ENCODE results near the gene DIO3.

DIO3 gene
- total RNA-seq = 0 reads per million in 3 donors

DNA sequence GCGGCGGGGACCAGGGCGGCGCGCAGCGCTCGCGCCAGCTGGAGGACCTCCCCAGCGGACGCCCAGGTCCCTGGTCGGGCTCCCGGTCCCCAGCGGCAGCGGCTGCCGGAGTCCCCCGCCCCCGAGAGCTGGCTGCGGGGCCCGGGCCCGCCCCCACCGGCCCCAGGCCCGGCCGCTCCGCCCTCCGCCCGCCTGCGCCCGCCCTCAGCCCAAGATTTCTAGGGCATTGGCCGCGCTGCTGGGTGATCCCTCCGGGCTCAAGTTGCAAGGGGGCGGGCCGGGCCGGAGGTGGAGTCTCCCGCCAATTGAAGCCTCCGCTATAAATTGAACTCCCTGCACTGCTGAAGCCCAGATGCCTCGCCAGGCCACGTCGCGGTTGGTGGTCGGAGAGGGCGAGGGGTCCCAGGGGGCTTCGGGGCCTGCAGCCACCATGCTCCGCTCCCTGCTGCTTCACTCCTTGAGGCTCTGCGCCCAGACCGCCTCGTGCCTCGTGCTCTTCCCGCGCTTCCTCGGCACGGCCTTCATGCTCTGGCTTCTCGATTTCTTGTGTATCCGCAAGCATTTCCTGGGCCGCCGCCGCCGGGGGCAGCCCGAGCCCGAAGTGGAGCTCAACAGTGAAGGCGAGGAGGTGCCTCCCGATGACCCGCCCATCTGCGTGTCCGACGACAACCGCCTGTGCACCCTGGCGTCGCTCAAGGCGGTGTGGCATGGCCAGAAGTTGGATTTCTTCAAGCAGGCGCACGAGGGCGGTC lies at the start of gene DIO3:
Gene DIO3 (plus strand): TSS at position 351 of the 752 bp plus-strand sequence.
- Histone ChIP-seq H3K4me3 (ENCODE audit: insufficient read depth, low read depth, low read length, poor library complexity, severe bottlenecking) (no peak within 1 kb of the TSS), H3K4me1 (ENCODE audit: control insufficient read depth, insufficient read depth, low read length, poor library complexity, severe bottlenecking) (no peaks in the 10 kb centered on the region), H3K27me3 (replicated peaks; ENCODE audit: control insufficient read depth, insufficient read depth, low read length, poor library complexity, severe bottlenecking) (peaks cover 13% of the 10 kb centered on the region), H3K27ac (ENCODE audit: insufficient read depth, low read length, poor library complexity, severe bottlenecking) (no peak within 1 kb of the TSS), H3K9me3 (ENCODE audit: control insufficient read depth, low read length) (no peaks in the 10 kb centered on the region), H3K36me3 (ENCODE audit: control insufficient read depth, insufficient read depth, low read length) (no peaks in the 10 kb centered on the region)
- no peak for DNase-seq

DNA sequence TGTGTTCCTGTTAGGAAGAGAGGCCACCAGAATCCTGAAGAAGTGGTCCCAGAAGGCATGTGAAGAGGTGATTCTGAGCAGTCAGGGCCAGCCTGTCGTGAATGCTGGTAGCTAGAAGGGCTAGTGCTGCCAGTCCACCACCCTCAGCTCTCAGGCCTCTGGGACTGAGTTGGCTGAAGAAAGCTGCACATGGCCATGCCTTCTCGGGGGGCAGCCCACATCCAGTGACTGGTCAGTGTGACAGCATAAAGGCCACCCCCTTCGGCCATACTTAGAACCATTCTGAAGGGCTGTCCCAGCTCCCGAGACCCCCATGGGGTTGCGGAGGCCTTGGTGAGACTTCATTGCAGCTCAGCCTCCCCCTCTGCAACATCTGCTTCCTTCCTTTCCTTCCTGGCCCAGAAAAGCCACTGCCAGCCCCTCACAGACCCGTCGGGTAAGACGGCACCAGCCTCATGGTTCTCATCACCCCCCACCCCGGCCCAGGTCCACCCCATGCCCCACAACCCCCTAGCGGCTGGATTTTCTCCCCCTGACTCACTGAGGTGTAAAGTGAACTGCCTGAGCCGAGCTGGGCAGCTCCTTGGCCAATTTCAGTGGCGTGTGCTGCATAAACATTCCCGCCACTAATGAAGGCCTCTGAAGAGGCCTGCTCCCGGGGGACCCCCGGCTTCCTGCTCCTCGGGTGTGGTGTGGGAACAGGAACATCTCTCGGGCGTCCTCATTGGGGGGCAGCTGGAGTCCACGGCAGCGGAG lies 49.5 kb upstream of the DIO3 start:
- no peak for DNase-seq
- Histone ChIP-seq H3K4me3 (ENCODE audit: insufficient read depth, low read depth, low read length, poor library complexity, severe bottlenecking) (no peak overlapping the region), H3K9me3 (ENCODE audit: control insufficient read depth, low read length) (no peaks in the 10 kb centered on the region), H3K27ac (ENCODE audit: insufficient read depth, low read length, poor library complexity, severe bottlenecking) (no peak overlapping the region), H3K36me3 (ENCODE audit: control insufficient read depth, insufficient read depth, low read length) (no peaks in the 10 kb centered on the region), H3K4me1 (ENCODE audit: control insufficient read depth, insufficient read depth, low read length, poor library complexity, severe bottlenecking) (no peaks in the 10 kb centered on the region), H3K27me3 (replicated peaks; ENCODE audit: control insufficient read depth, insufficient read depth, low read length, poor library complexity, severe bottlenecking) (no peaks in the 10 kb centered on the region)

DNA sequence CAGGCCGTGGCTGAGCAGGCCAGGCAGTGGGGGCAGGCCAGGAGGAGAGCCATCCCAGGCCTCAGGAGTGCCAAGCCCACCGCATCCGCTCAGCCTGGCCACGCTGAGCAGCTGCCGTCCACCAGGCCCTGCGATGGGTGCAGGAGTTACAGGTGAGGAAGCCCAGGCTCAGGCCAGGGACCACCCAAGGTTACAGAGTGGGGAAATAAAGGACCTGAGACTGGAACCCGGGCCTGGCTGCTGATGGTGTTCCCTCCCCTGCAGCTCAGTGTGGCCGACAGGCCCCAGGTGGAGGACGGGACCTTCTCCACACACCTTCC lies 49.0 kb upstream of the DIO3 start:
- H3K36me3 ChIP-seq (ENCODE audit: control insufficient read depth, insufficient read depth, low read length) = no peaks in the 10 kb centered on the region
- no peak overlapping the region for H3K27ac ChIP-seq (ENCODE audit: insufficient read depth, low read length, poor library complexity, severe bottlenecking)
- H3K4me3 ChIP-seq (ENCODE audit: insufficient read depth, low read depth, low read length, poor library complexity, severe bottlenecking) = no peak overlapping the region
- H3K4me1 ChIP-seq (ENCODE audit: control insufficient read depth, insufficient read depth, low read length, poor library complexity, severe bottlenecking) = no peaks in the 10 kb centered on the region
- no peaks in the 10 kb centered on the region for H3K9me3 ChIP-seq (ENCODE audit: control insufficient read depth, low read length)
- no peak for DNase-seq
- H3K27me3 ChIP-seq (replicated peaks; ENCODE audit: control insufficient read depth, insufficient read depth, low read length, poor library complexity, severe bottlenecking) = no peaks in the 10 kb centered on the region

DNA sequence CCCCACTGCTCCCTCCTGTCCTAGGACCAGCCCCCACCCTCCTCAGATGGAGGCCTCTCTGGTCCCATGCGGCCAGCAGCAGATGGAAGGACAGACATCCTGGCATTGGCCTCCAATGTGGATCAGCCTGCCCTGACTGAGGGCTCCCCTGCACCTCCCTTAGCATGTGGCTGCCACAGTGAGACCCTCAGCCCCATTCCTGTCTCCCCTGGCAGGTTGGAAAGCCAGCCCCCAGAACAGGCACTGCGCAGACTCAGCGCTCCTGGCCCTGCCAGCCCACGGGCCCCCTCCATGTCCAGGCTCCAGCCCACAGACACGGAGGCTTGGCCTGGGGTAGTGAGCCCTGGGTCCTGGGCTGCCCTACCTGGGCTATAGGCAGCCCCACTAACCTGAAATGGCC lies 47.2 kb upstream of the DIO3 start:
- DNase-seq = no peak
- Histone ChIP-seq H3K27ac (ENCODE audit: insufficient read depth, low read length, poor library complexity, severe bottlenecking) (no peak overlapping the region), H3K36me3 (ENCODE audit: control insufficient read depth, insufficient read depth, low read length) (no peaks in the 10 kb centered on the region), H3K27me3 (replicated peaks; ENCODE audit: control insufficient read depth, insufficient read depth, low read length, poor library complexity, severe bottlenecking) (no peaks in the 10 kb centered on the region), H3K4me3 (ENCODE audit: insufficient read depth, low read depth, low read length, poor library complexity, severe bottlenecking) (no peak overlapping the region), H3K4me1 (ENCODE audit: control insufficient read depth, insufficient read depth, low read length, poor library complexity, severe bottlenecking) (no peaks in the 10 kb centered on the region), H3K9me3 (ENCODE audit: control insufficient read depth, low read length) (no peaks in the 10 kb centered on the region)

DNA sequence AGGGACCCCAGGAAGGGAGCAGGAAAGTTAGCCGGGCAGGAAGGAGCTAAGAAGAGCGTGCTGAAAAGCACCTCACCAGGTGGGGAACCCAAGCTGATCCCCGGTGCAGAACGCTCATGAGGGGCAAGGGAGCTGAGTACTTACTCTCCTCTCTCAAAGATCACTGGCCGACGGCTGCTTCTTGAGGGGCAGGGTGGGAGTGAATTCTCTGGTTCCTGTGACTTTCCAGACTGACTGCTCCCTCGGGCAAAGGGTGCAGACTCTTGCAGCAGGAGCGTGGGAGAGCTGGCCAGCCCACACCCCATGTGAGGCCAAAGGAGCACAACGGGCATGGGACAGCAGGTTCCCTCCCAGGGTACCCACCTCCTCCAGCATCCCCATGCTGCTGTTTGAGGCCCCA lies 44.9 kb upstream of the DIO3 start:
- Histone ChIP-seq H3K27me3 (replicated peaks; ENCODE audit: control insufficient read depth, insufficient read depth, low read length, poor library complexity, severe bottlenecking) (no peaks in the 10 kb centered on the region), H3K4me1 (ENCODE audit: control insufficient read depth, insufficient read depth, low read length, poor library complexity, severe bottlenecking) (no peaks in the 10 kb centered on the region), H3K9me3 (ENCODE audit: control insufficient read depth, low read length) (no peaks in the 10 kb centered on the region), H3K36me3 (ENCODE audit: control insufficient read depth, insufficient read depth, low read length) (no peaks in the 10 kb centered on the region), H3K4me3 (ENCODE audit: insufficient read depth, low read depth, low read length, poor library complexity, severe bottlenecking) (no peak overlapping the region), H3K27ac (ENCODE audit: insufficient read depth, low read length, poor library complexity, severe bottlenecking) (no peak overlapping the region)
- no peak for DNase-seq

DNA sequence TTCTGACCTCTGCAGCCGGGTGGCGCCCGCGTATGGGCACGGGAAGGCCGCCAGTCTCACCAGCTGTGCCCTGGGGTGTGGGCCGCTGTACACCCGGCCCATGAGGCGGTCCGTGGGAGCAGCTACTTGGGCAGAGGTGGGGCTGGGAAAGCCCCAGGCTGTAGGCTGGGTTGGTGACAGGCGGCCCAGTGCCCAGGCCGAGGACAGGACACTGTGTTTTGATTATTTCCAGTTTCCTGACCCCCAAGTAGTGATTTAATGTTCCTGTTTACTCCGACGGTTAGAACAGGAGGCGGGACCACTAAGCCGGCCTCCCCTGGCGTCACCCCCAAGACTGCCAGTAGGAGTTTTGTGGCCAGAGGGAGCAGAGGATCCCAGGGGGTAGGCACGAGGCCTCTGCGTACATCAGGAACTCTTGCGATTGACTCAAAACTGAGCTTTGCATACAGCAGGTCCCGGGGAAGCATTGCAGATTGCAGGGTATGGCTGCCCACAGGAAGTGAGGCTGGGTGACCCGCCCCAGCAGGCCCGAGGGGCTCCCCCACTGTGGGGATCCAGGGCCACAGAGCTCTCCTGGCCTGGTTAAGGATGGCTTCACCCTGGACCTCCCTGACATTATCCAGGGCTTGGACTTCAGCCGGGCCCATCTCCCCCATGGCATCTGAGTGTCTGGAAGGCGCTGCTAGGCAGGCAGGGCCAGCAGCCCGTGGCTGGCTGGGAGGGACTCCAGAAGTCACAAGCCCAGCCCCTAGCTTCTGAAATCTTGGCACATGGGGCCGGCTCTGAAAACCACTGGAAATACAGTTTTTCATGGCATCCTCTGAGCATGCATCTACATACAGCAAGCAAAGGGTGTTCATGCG lies 42.5 kb upstream of the DIO3 start:
- DNase-seq = no peak
- H3K4me3 ChIP-seq (ENCODE audit: insufficient read depth, low read depth, low read length, poor library complexity, severe bottlenecking) = no peak overlapping the region
- H3K9me3 ChIP-seq (ENCODE audit: control insufficient read depth, low read length) = no peaks in the 10 kb centered on the region
- H3K36me3 ChIP-seq (ENCODE audit: control insufficient read depth, insufficient read depth, low read length) = no peaks in the 10 kb centered on the region
- no peaks in the 10 kb centered on the region for H3K27me3 ChIP-seq (replicated peaks; ENCODE audit: control insufficient read depth, insufficient read depth, low read length, poor library complexity, severe bottlenecking)
- H3K27ac ChIP-seq (ENCODE audit: insufficient read depth, low read length, poor library complexity, severe bottlenecking) = no peak overlapping the region
- no peaks in the 10 kb centered on the region for H3K4me1 ChIP-seq (ENCODE audit: control insufficient read depth, insufficient read depth, low read length, poor library complexity, severe bottlenecking)

DNA sequence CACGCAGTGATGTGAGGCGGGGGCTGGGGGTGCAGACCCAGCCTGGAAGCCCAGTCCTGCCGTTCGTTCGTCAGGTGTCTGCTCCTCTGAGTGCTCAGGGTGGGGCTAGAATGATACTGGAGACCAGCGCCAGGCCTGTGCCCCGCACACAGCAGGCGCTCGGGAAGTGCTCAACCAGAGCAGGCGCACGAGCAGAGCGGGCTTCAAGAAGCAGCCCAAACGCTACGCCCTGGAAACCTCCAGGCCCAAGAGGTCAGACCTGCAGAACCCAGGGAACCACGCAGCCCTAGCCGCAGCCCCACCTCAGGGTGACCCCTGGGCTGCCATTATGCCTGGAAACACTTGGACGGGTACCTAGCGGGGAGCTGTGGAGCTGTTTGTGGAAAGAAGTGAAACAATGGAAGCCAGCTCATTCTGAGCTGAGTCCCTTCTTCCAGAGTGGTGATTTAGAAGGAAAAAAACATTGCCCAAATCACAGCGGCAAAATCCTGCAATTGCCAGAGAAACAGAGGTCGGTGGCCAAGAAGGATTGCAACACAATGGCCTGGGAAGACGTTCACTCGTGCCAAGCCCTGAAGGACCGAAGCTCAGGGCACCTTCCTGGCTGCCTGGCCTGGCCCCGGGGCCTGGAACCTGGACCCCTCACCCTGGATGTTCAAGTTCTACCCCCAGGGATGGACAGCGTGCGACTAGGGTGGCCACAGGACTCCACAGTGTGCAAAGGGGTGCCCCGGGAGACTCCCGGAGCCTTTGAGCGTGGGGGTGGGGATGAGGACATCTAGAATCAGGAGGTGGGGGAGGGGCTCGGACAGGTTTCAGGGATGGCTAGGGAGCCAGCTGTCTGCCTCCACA lies 40.4 kb upstream of the DIO3 start:
- no peak for DNase-seq
- H3K9me3 ChIP-seq (ENCODE audit: control insufficient read depth, low read length) = no peaks in the 10 kb centered on the region

DNA sequence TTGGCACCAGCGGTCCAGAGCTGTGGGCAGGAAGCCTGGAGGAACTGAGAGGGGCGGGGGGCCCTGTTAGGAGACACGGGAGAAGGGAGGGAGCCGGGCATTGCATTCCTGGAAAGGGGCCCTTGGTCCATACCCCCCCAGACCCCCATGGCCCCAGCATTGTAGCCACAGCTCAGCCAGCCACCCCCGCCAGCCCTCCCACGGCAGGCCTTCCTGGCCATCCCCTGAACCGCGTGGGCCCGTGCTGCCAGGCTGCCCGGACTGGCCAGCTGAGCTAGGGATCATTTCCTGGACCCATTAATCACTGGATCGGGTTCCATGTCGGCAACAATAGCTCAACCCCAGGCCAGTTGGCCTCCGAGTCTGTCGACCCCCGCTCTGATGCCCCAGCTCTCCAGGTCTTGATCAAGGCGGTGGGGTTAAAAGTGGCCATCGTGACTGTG lies 39.8 kb upstream of the DIO3 start:
- no peaks in the 10 kb centered on the region for H3K36me3 ChIP-seq (ENCODE audit: control insufficient read depth, insufficient read depth, low read length)
- H3K4me1 ChIP-seq (ENCODE audit: control insufficient read depth, insufficient read depth, low read length, poor library complexity, severe bottlenecking) = no peaks in the 10 kb centered on the region
- H3K9me3 ChIP-seq (ENCODE audit: control insufficient read depth, low read length) = no peaks in the 10 kb centered on the region
- no peaks in the 10 kb centered on the region for H3K27me3 ChIP-seq (replicated peaks; ENCODE audit: control insufficient read depth, insufficient read depth, low read length, poor library complexity, severe bottlenecking)
- DNase-seq = no peak
- no peak overlapping the region for H3K27ac ChIP-seq (ENCODE audit: insufficient read depth, low read length, poor library complexity, severe bottlenecking)
- no peak overlapping the region for H3K4me3 ChIP-seq (ENCODE audit: insufficient read depth, low read depth, low read length, poor library complexity, severe bottlenecking)

More for the DNA sequence above, 40.4 kb upstream of the DIO3 start:
- Histone ChIP-seq H3K27ac (ENCODE audit: insufficient read depth, low read length, poor library complexity, severe bottlenecking) (no peak overlapping the region), H3K4me3 (ENCODE audit: insufficient read depth, low read depth, low read length, poor library complexity, severe bottlenecking) (no peak overlapping the region), H3K36me3 (ENCODE audit: control insufficient read depth, insufficient read depth, low read length) (no peaks in the 10 kb centered on the region), H3K27me3 (replicated peaks; ENCODE audit: control insufficient read depth, insufficient read depth, low read length, poor library complexity, severe bottlenecking) (no peaks in the 10 kb centered on the region), H3K4me1 (ENCODE audit: control insufficient read depth, insufficient read depth, low read length, poor library complexity, severe bottlenecking) (no peaks in the 10 kb centered on the region)

DNA sequence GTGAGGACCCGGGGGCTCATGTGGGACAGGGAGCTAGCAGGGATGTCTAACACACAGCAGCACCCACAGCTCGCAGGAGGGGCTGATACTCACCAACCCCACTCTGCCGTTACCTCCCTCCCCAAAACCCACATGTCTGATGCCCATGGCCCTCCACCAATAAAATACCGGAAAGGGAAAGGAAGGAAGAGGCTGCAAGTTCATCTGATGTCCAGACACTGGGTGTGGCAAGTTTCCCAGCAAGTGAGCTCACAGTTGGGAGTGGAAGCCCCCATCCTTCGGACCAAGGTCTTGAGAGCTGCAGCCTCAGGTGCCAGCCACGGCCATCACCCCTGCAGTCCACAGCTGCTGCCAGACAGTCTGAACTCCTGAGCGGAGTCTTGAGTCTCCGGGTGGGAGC lies 39.3 kb upstream of the DIO3 start:
- Histone ChIP-seq H3K4me1 (ENCODE audit: control insufficient read depth, insufficient read depth, low read length, poor library complexity, severe bottlenecking) (no peaks in the 10 kb centered on the region), H3K36me3 (ENCODE audit: control insufficient read depth, insufficient read depth, low read length) (no peaks in the 10 kb centered on the region), H3K27ac (ENCODE audit: insufficient read depth, low read length, poor library complexity, severe bottlenecking) (no peak overlapping the region), H3K9me3 (ENCODE audit: control insufficient read depth, low read length) (no peaks in the 10 kb centered on the region), H3K4me3 (ENCODE audit: insufficient read depth, low read depth, low read length, poor library complexity, severe bottlenecking) (no peak overlapping the region), H3K27me3 (replicated peaks; ENCODE audit: control insufficient read depth, insufficient read depth, low read length, poor library complexity, severe bottlenecking) (no peaks in the 10 kb centered on the region)
- DNase-seq = no peak

Measured in effector memory CD4-positive, alpha-beta T cell (primary cell).